OCI-LY3 (cell line): ENCODE results near the gene OR1E1.
"Not testable (repeated sequence)": the region's sequence is repeated elsewhere in the genome, so short reads cannot be mapped to it uniquely, and the experiment has no call there.

Source experiments
- H2AFZ ChIP-seq: fragments of 200-600, 300-600 bp; shearing (Covaris generic); 2 replicates; pipeline ENCODE4 v1.6.0; 2014; ENCODE audit warnings: antibody characterized with exemption, low read depth, low read length
- H3K27ac ChIP-seq: fragments of 200-600, 300-600 bp; sonication (generic); 2 replicates; pipeline ENCODE4 v1.5.1; 2014; ENCODE audit warnings: mild to moderate bottlenecking, low read length, moderate library complexity, mixed read lengths
- H3K27me3 ChIP-seq: fragments of 200-600, 300-600 bp; sonication (generic); 2 replicates; pipeline ENCODE4 v1.6.1; 2014; ENCODE audit warnings: low read depth, low read length, mixed read lengths
- H3K36me3 ChIP-seq: fragments of 200-600, 300-600 bp; sonication (generic); replicated peaks from 2 replicates; pipeline ENCODE3; 2014; ENCODE audit warnings: low read depth, low read length, mixed read lengths
- H3K4me1 ChIP-seq: fragments of 300-600, 200-600 bp; sonication (generic); 2 replicates; pipeline ENCODE4 v1.6.1; 2014; ENCODE audit warnings: low read length, mixed read lengths
- H3K4me2 ChIP-seq: fragments of 200-600, 300-600 bp; sonication (generic); 2 replicates; pipeline ENCODE4 v1.6.1; 2014; ENCODE audit warnings: low read length, mixed read lengths
- H3K4me3 ChIP-seq: fragments of 300-600, 200-600 bp; sonication (generic); 2 replicates; pipeline ENCODE4 v1.5.1; 2014; ENCODE audit warnings: antibody characterized with exemption, mild to moderate bottlenecking, low read length, moderate library complexity
- H3K79me2 ChIP-seq: fragments of 300-600, 200-600 bp; shearing (Covaris generic); 2 replicates; pipeline ENCODE4 v1.6.1; 2014; ENCODE audit warnings: mild to moderate bottlenecking, low read length, mixed read lengths
- H3K9ac ChIP-seq: fragments of 300-600, 200-600 bp; shearing (Covaris generic); 2 replicates; pipeline ENCODE4 v1.6.0; 2014; ENCODE audit warnings: mild to moderate bottlenecking, low read length, moderate library complexity
- H3K9me3 ChIP-seq: fragments of 200-600, 300-600 bp; shearing (Covaris generic); 2 replicates; pipeline ENCODE4 v1.6.1; 2014; ENCODE audit warnings: low read length, mixed read lengths; ENCODE audit not compliant: insufficient read depth
- H4K20me1 ChIP-seq: fragments of 200-600, 300-600 bp; sonication (generic); 2 replicates; pipeline ENCODE4 v1.6.1; 2016; ENCODE audit warnings: low read length, mixed read lengths; ENCODE audit not compliant: insufficient read depth
- CTCF ChIP-seq: fragments of 200-600, 300-600 bp; sonication (generic); IDR thresholded peaks from 2 replicates; pipeline ENCODE4 v1.5.1; 2014; ENCODE audit warnings: antibody characterized with exemption, low read length, low read depth
- EZH2phosphoT487 ChIP-seq: fragments of 200-600 bp; shearing (Covaris generic); IDR thresholded peaks from 2 replicates; pipeline ENCODE4 v1.6.1; 2018; ENCODE audit warnings: antibody characterized with exemption, mixed run types, low read depth

Gene OR1E1

GRCh38 chr17:3433741-3434140 is 35.5 kb upstream of the OR1E1 start, which contains the start of gene OR1E2:
Gene OR1E2 (minus strand): TSS chr17:3433841. CDS start chr17:3433841, 0 bp downstream.
- Histone ChIP-seq H4K20me1 (no peaks in the 10 kb centered on the region), H3K9ac (no peak within 1 kb of the TSS), H3K4me1 (no peaks in the 10 kb centered on the region), H3K4me3 (no peak within 1 kb of the TSS), H3K36me3 (no peaks in the 10 kb centered on the region), H3K4me2 (no peak within 1 kb of the TSS), H2AFZ (no peak within 1 kb of the TSS), H3K27me3 (no peaks in the 10 kb centered on the region), H3K79me2 (no peaks in the 10 kb centered on the region), H3K27ac (no peak within 1 kb of the TSS), H3K9me3 (no peaks in the 10 kb centered on the region)
- TF ChIP-seq CTCF (no peak), EZH2phosphoT487 (no peak)

GRCh38 chr17:3433215-3433614 is 35.0 kb upstream of the OR1E1 start:
- H2AFZ ChIP-seq, H3K9ac ChIP-seq, H3K4me1 ChIP-seq, H3K36me3 ChIP-seq, H3K9me3 ChIP-seq, H3K27ac ChIP-seq, H4K20me1 ChIP-seq, H3K27me3 ChIP-seq, H3K4me3 ChIP-seq, H3K4me2 ChIP-seq, H3K79me2 ChIP-seq: not testable (repeated sequence)

- TF ChIP-seq CTCF, result no peak
- TF ChIP-seq EZH2phosphoT487, result no peak
- no peaks in the 10 kb centered on the region for H3K9me3 ChIP-seq
- no peak overlapping the region for H3K9ac ChIP-seq
- H3K4me2 ChIP-seq, result no peak overlapping the region
- no peak overlapping the region for H3K27ac ChIP-seq
- no peaks in the 10 kb centered on the region for H4K20me1 ChIP-seq
- H3K4me1 ChIP-seq, result no peaks in the 10 kb centered on the region
- no peak overlapping the region for H3K4me3 ChIP-seq
- H3K79me2 ChIP-seq, result no peaks in the 10 kb centered on the region
- H3K36me3 ChIP-seq, result no peaks in the 10 kb centered on the region
- H3K27me3 ChIP-seq, result no peaks in the 10 kb centered on the region
- no peak overlapping the region for H2AFZ ChIP-seq
These were observed 20.0 kb upstream of the OR1E1 start for GRCh38 chr17:3418222-3418621.

- no peak for TF ChIP-seq EZH2phosphoT487
- TF ChIP-seq CTCF, result no peak
These were observed 17.4 kb upstream of the OR1E1 start for GRCh38 chr17:3415610-3416009.

GRCh38 chr17:3412216-3412615 is 14.0 kb upstream of the OR1E1 start:
- not testable (repeated sequence) for H3K27me3 ChIP-seq

More at GRCh38 chr17:3415610-3416009, 17.4 kb upstream of the OR1E1 start:
- Histone ChIP-seq H4K20me1 (no peaks in the 10 kb centered on the region), H3K4me1 (no peaks in the 10 kb centered on the region), H2AFZ (no peak overlapping the region), H3K36me3 (no peaks in the 10 kb centered on the region), H3K27ac (no peak overlapping the region), H3K9ac (no peak overlapping the region), H3K4me3 (no peak overlapping the region), H3K4me2 (no peak overlapping the region), H3K79me2 (no peaks in the 10 kb centered on the region), H3K27me3 (no peaks in the 10 kb centered on the region), H3K9me3 (no peaks in the 10 kb centered on the region)

More at GRCh38 chr17:3412216-3412615, 14.0 kb upstream of the OR1E1 start:
- not testable (repeated sequence) for H3K9me3 ChIP-seq, H3K4me1 ChIP-seq, H3K27ac ChIP-seq, H4K20me1 ChIP-seq, H2AFZ ChIP-seq, H3K79me2 ChIP-seq, H3K4me2 ChIP-seq, H3K4me3 ChIP-seq, H3K9ac ChIP-seq, H3K36me3 ChIP-seq
